ENCODE data around the gene SRSF4.
"Not testable (repeated sequence)": the region's sequence is repeated elsewhere in the genome, so short reads cannot be mapped to it uniquely, and the experiment has no call there.

Gene SRSF4

GRCh38 chr1:29181413-29182225, at the start of gene SRSF4:
SRSF4 (minus strand) TSS chr1:29181900; CDS start chr1:29181752, 148 bp downstream.
- DNase-seq = peak; percentile 94 to 98

- DNase-seq = peak; percentile 87 to 89
Measured at GRCh38 chr1:29230553-29231378, 49.1 kb upstream of the SRSF4 start, which contains the start of gene MECR. MECR (minus strand) TSS chr1:29230934; CDS start chr1:29230906, 28 bp downstream.

GRCh38 chr1:29230204-29230552, 48.5 kb upstream of the SRSF4 start:
- DNase-seq = no peak

- DNase-seq = no peak
Measured at GRCh38 chr1:29227511-29227910, 45.8 kb upstream of the SRSF4 start.

GRCh38 chr1:29225361-29225760, 43.7 kb upstream of the SRSF4 start:
- no peak for DNase-seq

- DNase-seq = no peak
Measured at GRCh38 chr1:29224356-29224837, 42.7 kb upstream of the SRSF4 start.

- DNase-seq = no peak
Measured at GRCh38 chr1:29223521-29223920, 41.8 kb upstream of the SRSF4 start.

- DNase-seq = no peak
Measured at GRCh38 chr1:29222686-29223085, 41.0 kb upstream of the SRSF4 start.

GRCh38 chr1:29222260-29222659, 40.6 kb upstream of the SRSF4 start:
- DNase-seq = not testable (repeated sequence)

- no peak for DNase-seq
Measured at GRCh38 chr1:29221296-29221695, 39.6 kb upstream of the SRSF4 start.

- peak; percentile 47 to 73 for DNase-seq
Measured at GRCh38 chr1:29218223-29218622, 36.5 kb upstream of the SRSF4 start.

- no peak for DNase-seq
Measured at GRCh38 chr1:29217633-29218032, 35.9 kb upstream of the SRSF4 start.

GRCh38 chr1:29213055-29213454, 31.4 kb upstream of the SRSF4 start:
- no peak for DNase-seq

- no peak for DNase-seq
Measured at GRCh38 chr1:29211086-29212030, 29.7 kb upstream of the SRSF4 start.

GRCh38 chr1:29210278-29211085, 28.8 kb upstream of the SRSF4 start:
- DNase-seq = no peak

- DNase-seq = no peak
Measured at GRCh38 chr1:29209173-29209572, 27.5 kb upstream of the SRSF4 start.

GRCh38 chr1:29208442-29208841, 26.7 kb upstream of the SRSF4 start:
- DNase-seq = no peak

GRCh38 chr1:29202584-29203340, 21.1 kb upstream of the SRSF4 start:
- DNase-seq = peak; percentile 83 to 86

- peak; percentile 54 to 67 for DNase-seq
Measured at GRCh38 chr1:29202053-29202452, 20.4 kb upstream of the SRSF4 start.

- DNase-seq = no peak
Measured at GRCh38 chr1:29201595-29202051, 19.9 kb upstream of the SRSF4 start.
